ENCODE data around the gene R3HDM2. TPM values are rescaled to one million over a fixed set of nuclear protein-coding genes. Genes with fewer than 3 reads are reported as not detected.

Gene R3HDM2
- total and polyA plus RNA-seq, 2 of the 13 experiments (the other 11 are each of a cell fraction or from before 2014, with no cell fraction given) = 11.1 to 23.5 TPM

- TF ChIP-seq, protein P1, sequence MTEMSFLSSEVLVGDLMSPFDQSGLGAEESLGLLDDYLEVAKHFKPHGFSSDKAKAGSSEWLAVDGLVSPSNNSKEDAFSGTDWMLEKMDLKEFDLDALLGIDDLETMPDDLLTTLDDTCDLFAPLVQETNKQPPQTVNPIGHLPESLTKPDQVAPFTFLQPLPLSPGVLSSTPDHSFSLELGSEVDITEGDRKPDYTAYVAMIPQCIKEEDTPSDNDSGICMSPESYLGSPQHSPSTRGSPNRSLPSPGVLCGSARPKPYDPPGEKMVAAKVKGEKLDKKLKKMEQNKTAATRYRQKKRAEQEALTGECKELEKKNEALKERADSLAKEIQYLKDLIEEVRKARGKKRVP (CRISPR knock-in tag; IDR thresholded peaks at IDR 0.05) = peak; percentile 68 to 97; a peak in 3 of 4 replicates
- no peak for TF ChIP-seq LCORL (IDR thresholded peaks at IDR 0.05)
- no peak for TF ChIP-seq LCORL (CRISPR knock-in tag; IDR thresholded peaks at IDR 0.05)
- TF ChIP-seq KLF16 (CRISPR knock-in tag; IDR thresholded peaks at IDR 0.05) = peak in 1 of 2 experiments; percentile 26; a peak in 2 of 4 replicates
- TF ChIP-seq BHLHE40 (IDR thresholded peaks at IDR 0.05; ENCODE audit: low read length) = peak; percentile 54; the same call in 1 of the 2 replicates
- 0 out of 2 replicates have a peak, but pooled peaks have one; percentile 26 for TF ChIP-seq ZBTB42 (CRISPR knock-in tag; IDR thresholded peaks at IDR 0.05)
- TF ChIP-seq KDM5B (CRISPR knock-in tag; IDR thresholded peaks at IDR 0.05; ENCODE audit: borderline replicate concordance) = 0 out of 2 replicates have a peak, but pooled peaks have one; percentile 30
- TF ChIP-seq FOSL2 (CRISPR knock-in tag; IDR thresholded peaks at IDR 0.05) = peak; percentile 14; the same call in 1 of the 2 replicates
- 0 out of 2 replicates have a peak, but pooled peaks have one; percentile 13 for TF ChIP-seq BATF2 (CRISPR knock-in tag; IDR thresholded peaks at IDR 0.05)
- peak; percentile 55; the same call in 1 of the 2 replicates for TF ChIP-seq MNT (IDR thresholded peaks at IDR 0.05)
- TF ChIP-seq FOXC1 (CRISPR knock-in tag; IDR thresholded peaks at IDR 0.05; ENCODE audit: borderline replicate concordance) = peak; percentile 76; the same call in 1 of the 2 replicates
- TF ChIP-seq HNRNPLL (IDR thresholded peaks at IDR 0.05; ENCODE audit: low read depth, low read length, poor library complexity, severe bottlenecking) = peak; percentile 35
- TF ChIP-seq FOXK1 (CRISPR knock-in tag; IDR thresholded peaks at IDR 0.05; ENCODE audit: borderline replicate concordance, low read depth) = peak; percentile 14; the same call in 1 of the 2 replicates
- TF ChIP-seq, protein P2, sequence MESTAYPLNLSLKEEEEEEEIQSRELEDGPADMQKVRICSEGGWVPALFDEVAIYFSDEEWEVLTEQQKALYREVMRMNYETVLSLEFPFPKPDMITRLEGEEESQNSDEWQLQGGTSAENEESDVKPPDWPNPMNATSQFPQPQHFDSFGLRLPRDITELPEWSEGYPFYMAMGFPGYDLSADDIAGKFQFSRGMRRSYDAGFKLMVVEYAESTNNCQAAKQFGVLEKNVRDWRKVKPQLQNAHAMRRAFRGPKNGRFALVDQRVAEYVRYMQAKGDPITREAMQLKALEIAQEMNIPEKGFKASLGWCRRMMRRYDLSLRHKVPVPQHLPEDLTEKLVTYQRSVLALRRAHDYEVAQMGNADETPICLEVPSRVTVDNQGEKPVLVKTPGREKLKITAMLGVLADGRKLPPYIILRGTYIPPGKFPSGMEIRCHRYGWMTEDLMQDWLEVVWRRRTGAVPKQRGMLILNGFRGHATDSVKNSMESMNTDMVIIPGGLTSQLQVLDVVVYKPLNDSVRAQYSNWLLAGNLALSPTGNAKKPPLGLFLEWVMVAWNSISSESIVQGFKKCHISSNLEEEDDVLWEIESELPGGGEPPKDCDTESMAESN (CRISPR knock-in tag; conservative IDR thresholded peaks at IDR 0.05) = 0 out of 2 replicates have a peak, but pooled peaks have one; percentile 54
- peak; percentile 1; the same call in 1 of the 2 replicates for TF ChIP-seq UBTF (CRISPR knock-in tag; IDR thresholded peaks at IDR 0.05)
- peak; percentile 57; the same call in 1 of the 2 replicates for TF ChIP-seq MYPOP (CRISPR knock-in tag; IDR thresholded peaks at IDR 0.05)
- TF ChIP-seq TEAD3 (CRISPR knock-in tag; optimal IDR thresholded peaks at IDR 0.05; ENCODE audit: borderline replicate concordance) = peak; percentile 11
- peak; percentile 37; the same call in 1 of the 2 replicates for TF ChIP-seq ZNF777 (CRISPR knock-in tag; IDR thresholded peaks at IDR 0.05)
- TF ChIP-seq CEBPG (CRISPR knock-in tag; IDR thresholded peaks at IDR 0.05) = peak; percentile 83
- no peak for TF ChIP-seq TOPORS (CRISPR knock-in tag; IDR thresholded peaks at IDR 0.05)
Measured at GRCh38 chr12:57240066-57240921, 190.5 kb downstream of the R3HDM2 start (continued).
